NCI-H748 (cell line): Measurements from ENCODE around the gene ZNRD2.
"Not testable (repeated sequence)": the region's sequence is repeated elsewhere in the genome, so short reads cannot be mapped to it uniquely, and the experiment has no call there.

Experiments used
- DNase-seq: peaks from one replicate; lab custom pipeline; 2025; ENCODE audit not compliant: unreplicated experiment; lab: John Stamatoyannopoulos, UW

ZNRD2 gene

DNA sequence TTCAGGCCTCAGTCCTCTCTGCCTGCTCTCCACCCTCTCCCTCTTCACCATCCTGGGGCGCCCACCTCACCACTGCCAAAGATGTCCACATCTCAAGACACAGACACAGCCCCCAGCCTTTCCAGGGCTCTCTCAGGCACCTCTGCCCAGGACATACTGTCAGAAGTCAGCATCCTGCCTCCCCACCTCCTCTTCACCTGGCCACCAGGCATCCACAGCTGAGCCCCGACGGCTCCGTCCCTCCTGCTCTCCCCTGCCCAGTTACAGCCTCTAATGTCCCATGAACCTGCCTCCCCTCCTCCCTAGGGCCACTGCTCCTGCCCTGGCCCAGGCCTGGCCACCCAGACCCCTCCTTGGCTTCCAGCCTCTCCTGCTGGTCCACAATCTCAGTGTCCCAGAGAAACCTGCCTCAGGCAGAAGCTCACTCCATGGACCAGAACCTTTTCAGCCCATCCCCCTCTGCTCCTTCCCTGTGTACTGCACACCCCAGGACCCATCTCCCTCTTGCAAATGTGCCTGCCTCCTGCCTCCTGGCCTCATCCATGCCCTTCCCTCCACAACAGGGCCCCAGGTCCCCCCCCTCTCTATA lies 15.3 kb upstream of the ZNRD2 start:
- DNase-seq: no peak

DNA sequence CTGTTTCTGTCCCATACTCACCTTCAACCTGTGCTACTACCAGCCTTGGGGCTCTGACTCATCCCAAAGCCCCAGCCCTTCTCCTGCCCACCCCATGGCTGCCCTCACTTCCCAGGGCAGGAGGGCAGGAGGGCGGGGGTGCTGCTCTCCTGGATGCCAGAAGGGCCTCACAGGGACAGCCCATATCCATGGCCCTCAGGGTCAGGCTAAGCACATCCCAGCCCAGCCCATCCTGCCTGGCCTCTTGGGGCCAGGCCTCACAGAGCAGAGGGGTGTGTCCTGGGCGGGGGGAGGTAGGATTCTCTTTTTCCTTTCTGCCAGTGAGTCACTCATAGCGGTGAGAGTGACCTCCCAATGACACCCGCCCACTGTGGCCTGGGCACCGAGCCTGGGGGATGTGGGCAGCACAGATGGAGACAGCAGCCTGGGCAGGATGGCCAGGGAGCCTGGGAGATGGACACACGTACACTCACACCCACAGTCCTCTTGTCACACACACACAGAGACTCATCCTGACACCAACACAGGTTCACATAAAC lies 14.5 kb upstream of the ZNRD2 start:
- no peak for DNase-seq

DNA sequence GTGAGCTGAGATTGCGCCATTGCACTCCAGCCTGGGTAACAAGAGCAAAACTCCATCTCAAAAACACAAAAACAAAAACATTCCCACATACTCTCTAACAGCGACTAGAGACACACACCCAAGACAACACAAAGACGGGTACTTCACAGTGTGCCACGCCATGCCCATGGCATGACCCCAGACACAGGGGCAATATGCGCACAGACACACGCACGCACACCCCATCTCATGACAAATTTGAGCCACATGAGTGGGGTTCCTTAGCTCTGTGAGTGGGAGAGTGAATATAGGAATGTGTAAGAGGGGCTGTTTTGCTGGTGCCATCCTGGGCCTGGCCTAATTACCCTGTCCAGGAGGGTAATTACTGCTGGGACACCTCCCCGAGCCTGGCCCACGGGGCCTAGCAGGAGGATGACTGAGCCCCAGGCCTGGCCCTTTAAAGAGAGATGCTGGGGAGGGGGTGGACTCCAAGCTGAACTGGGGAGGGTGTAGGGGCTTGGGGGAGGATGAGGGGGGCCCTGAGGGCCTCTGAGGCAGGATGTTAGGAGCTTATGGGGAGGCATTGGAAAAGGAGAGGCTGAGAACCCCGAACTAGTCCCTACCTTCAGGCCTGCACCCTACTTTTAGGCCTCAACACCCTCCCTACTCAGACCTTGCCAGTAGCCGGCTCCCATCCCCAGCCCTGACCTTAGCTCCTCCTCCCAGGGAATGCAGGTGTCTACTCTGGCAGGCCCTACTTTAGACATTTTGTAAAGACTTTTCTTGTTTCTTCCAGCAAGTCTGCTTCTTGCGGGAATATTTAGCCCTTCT lies 13.6 kb upstream of the ZNRD2 start:
- DNase-seq: no peak

- peak; percentile 47 for DNase-seq
Measured at GRCh38 chr11:65557280-65558001, 12.8 kb upstream of the ZNRD2 start.

- peak; percentile 67 for DNase-seq
Measured at GRCh38 chr11:65558002-65558929, 12.0 kb upstream of the ZNRD2 start, which contains the start of gene LTBP3. TSS of gene LTBP3 (minus strand) at chr11:65558359. CDS start at chr11:65557959, 400 bp downstream.

- DNase-seq: no peak
Measured at GRCh38 chr11:65558930-65559509, 11.3 kb upstream of the ZNRD2 start.

- DNase-seq: no peak
Measured at GRCh38 chr11:65559535-65559934, 10.7 kb upstream of the ZNRD2 start.

- peak; percentile 51 for DNase-seq
Measured at GRCh38 chr11:65559951-65560537, 10.2 kb upstream of the ZNRD2 start.

DNA sequence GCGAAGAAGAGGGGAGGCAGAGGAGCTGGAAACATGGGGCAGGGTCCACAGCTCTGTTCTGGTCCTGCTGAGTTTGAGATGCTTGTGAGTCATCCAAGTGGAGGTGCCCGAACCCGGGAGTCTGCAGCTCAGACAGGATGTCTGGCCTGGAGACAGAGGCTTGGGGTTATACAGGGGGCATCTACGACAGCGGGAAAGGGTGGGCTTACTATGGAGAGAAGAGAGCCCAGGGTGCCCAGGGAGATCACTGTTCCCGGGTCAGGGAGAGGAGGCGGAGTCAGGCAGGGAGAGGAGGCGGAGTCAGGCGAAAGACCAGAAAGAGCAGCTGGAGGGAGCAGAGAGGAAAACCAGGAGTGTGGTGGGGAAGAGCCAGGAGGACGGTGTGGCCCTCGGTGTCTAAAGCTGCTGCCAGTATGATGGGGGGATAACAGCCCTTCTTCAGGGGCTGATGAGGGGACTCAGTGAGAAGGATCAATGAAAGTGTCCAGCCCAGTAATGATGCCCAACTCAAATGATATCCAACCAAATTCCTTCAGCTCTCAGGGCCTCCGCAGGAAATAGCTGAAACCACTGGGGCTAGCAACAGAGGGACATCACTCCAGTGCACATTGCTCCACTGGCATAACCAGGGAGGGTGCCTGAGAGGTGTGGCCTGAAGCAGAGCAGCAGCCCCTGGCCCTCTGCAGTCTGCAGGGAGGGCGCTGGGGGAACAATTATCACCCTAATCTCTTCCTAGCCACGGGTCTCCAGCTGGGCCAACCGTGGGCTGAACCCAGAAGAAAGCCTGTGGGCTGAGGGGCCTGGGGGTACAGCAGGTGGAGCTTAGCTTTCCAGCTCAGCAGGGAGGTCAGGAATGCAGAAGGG lies 9.5 kb upstream of the ZNRD2 start:
- peak; percentile 30 for DNase-seq

DNA sequence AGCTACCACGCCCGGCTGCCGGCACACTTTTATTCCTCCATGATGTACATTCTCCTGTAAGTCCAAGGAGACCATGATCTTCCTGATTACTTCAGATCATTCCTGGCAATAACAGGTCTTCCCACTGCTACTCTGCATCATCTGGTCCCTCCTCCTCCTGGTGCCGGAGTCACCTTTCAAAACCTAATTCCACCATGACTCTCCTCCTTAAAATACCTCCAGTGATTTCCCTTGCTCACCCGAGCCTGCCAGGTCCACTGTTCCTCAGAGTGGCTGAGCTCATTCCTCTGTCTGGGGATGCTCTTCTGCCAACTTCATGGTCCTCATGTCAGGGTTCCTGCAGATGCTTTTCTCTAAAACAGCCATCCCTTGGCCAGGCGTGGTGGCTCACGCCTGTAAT lies 8.3 kb upstream of the ZNRD2 start:
- DNase-seq: no peak

- no peak for DNase-seq
Measured at GRCh38 chr11:65562788-65563187, 7.5 kb upstream of the ZNRD2 start.

- DNase-seq: no peak
Measured at GRCh38 chr11:65563601-65564000, 6.7 kb upstream of the ZNRD2 start.

DNA sequence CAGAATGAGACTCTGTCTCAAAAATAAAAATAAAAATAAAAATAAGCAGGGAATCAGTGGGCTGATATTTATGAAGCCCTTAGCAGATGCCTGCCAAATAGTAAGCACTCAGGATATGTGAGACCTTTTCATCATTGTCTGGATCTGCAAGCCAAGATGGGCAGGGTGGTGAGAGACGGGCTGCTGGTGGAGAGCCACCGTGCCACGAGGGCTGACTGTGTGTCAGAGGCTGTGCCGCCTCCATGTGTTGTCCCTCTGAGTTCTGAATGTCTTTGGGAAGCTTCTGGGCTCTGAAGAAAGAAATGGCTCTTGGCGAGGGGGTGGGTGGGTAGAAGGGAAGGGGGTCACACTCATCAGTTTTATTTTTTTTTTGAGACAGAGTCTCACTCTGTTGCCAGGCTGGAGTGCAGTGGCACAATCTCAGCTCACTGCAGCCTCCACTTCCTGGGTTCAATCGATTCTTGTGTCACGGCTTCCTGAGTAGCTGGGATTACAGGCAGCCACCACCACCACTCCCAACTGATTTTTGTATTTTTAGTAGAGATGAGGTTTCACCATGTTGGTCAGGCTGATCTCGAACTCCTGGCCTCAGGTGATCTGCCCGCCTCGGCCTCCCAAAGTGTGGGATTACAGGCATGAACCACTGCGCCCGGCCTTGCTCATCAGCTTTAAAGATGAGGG lies 5.3 kb upstream of the ZNRD2 start:
- DNase-seq: not testable (repeated sequence)

DNA sequence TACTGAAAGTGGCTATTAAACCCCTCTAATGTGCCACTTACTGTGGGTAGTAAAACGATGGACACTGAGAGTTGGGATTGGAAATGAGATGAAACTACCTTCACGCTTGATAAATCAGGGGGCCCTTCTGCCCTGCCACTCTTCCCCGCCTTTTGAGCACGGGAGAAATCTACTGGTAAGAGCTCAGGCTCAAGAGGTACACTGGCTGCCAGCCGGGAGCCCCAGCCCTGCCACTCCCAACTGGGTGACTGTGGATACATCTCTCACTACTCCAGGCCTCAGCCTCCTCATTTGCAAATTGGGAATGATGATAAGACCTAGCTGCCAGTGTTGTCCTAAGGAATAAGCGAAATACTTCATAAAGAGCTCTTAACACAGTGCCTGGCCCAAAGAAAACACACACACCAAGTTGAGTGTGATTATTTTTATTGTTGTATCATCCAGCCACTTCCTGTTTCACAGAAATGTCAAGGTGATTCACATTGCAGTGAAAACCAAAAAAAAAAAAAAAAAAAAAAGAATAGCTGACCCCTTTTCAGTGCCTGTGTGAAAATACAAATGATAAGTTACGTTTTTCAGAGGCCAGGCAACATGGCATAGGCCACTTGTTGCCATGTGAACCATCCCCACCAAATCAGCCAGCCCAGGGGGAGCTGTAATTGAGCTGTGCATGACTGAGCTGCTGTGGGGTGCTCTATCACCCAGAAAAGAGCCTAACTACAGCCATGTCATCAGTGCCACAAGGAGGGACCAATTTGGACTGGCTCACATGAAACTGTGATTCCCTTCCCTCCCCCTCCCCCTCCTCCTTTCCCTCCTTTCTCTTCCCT lies 4.4 kb upstream of the ZNRD2 start:
- DNase-seq: no peak

DNA sequence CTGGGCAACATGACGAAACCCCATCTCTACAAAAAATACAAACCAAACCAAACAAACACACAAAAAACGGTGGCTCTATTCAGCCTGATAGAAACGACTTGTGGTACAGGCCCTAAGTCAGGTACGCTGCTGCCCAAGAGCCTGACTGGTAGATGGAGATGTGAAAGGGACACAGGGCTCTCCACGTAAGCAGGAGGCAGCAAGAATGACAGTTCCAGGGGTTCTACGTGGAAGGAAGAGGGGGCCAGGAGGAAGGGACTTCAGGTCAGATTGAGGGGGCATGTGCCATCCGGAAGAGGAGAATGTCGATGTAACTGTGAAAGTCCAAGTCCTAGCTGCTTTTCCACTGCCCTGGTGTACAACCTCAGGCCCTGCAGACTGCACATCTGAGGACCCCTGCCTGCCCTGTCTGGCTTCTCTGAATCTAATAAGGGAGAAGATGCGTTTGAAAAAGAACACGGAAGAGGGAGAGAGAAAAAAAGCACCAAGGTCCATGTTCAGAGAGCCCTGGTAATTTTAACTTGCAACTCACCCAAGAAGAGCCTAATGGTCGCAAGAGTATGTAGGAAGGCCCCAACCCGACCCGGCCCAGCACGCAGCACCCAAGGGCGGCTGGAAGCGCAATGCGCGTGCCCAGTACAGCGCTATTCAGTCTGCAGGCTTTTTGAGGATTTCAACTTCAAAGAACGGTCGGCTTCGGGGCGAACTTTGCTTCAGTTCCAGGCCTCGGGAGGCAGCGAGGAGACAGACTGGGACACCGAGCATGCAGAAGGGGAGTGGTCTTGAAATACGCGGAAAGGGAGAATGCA lies 909 bp upstream of the ZNRD2 start:
- no peak for DNase-seq

DNA sequence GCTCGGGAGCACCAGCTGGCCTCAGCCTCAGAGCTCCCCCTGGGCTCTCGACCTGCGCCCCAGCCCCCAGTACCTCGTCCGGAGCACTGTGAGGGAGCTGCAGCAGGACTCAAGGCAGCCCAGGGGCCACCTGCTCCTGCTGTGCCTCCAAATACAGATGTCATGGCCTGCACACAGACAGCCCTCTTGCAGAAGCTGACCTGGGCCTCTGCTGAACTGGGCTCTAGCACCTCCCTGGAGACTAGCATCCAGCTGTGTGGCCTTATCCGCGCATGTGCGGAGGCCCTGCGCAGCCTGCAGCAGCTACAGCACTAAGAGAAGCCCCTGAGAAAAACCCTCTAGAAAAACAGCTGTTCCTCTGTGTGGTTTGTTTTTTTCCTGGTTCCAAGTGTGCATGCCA lies 1.1 kb downstream of the ZNRD2 start:
- no peak for DNase-seq

GRCh38 chr11:65571940-65572339 lies 1.7 kb downstream of the ZNRD2 start:
- peak; percentile 74 for DNase-seq
